Stimulated activated CD8-positive, alpha-beta memory T cell treated with anti-CD3 and anti-CD28 coated beads, Interleukin-7, amount 100 ng/mL, for 48 hours (primary cell): ENCODE measurements around the gene FLCN.
"Not testable (repeated sequence)": the region's sequence is repeated elsewhere in the genome, so short reads cannot be mapped to it uniquely, and the experiment has no call there.

Experiments used
- DNase-seq, 2 donors: peaks; one replicate each; pipeline ENCODE4 v3.0.0-alpha.2; 2020; ENCODE audit warnings: low read depth in 1 of 2; ENCODE audit errors: extremely low read depth in 1 of 2

The FLCN gene

DNA sequence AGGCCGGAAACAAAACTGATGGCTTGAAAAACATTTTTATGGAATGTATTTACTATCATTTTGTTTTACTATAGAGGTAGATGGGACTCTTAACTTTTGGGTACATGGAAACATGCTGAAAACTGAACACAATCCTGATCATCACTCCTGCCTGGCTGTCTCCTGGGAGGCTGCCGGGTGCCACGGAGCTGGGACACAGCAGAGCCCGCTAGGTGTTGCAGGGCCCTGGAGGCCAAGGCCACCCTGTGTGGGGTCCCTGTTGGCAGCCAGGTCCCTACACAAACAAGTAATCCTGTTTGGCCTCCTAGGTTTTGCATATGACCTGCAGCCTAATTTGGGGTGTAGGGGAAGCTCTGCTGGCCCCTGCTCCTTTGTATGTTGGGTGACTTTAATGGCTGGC lies 48.4 kb downstream of the FLCN start:
- DNase-seq, result no peak

DNA sequence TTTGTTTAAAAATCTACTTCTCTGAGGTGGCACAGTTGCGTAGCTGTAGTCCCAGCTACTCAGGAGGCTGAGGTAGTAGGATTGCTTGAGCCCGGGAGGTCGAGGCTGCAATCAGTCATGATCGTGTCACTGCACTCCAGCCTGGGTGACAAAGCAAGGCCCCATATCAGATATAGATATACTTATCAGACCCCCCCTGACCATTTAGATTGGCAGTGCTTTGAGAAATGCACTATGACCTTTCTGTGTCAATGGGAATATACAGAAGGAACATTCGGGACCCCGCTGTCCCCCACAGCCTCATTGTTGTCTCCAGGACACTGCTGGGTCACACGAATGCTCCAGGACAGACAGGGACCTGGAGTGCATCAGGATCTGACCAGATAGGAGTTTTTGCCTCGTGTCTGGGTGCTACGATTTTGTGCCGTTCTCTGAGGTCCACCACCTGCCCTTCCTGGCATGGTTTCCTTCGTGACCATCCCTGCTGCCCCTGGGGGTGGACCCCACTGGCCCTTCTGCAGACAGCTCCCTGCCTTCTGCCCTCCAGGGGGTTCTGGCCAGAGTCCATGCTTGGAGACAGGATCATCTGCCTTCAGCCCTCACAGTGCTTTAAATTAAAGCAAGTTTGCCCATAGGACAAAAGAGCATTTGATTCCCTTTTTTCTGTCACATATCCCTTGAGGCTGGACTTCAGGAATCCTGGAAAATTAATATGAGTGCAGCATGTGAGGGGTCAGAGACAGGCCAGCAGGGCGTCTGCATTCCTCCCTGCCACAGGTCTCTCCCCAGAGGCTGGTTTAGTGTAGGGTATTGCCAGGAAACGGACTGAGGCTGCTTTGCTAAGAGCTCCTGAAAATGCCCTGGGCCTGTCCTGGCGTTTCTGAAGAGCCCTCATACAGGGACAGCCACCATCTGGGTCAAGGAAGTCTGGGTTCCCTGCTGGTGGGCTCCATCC lies 50.1 kb downstream of the FLCN start:
- no peak for DNase-seq

DNA sequence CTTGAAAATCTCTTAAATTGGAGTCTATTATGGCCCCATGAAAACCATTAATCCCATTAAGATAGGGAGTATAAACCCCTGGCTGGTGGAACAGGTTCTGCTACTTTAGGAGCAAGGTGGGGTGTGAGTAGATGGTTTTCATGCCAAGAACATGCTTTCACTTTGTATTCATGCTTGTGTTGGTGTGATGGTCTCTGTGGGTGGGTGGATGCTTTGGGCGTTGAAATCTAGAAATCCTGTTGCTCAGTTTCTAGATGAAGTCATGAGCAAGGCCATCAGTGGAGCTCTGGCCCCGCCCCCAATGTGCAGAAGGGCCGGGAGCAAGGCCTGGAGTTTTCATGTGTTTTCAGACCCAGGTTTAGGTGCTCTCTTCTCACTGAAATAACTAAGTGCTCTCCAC lies 50.9 kb downstream of the FLCN start:
- DNase-seq, result peak in 1 of 2 donors; percentile 55

DNA sequence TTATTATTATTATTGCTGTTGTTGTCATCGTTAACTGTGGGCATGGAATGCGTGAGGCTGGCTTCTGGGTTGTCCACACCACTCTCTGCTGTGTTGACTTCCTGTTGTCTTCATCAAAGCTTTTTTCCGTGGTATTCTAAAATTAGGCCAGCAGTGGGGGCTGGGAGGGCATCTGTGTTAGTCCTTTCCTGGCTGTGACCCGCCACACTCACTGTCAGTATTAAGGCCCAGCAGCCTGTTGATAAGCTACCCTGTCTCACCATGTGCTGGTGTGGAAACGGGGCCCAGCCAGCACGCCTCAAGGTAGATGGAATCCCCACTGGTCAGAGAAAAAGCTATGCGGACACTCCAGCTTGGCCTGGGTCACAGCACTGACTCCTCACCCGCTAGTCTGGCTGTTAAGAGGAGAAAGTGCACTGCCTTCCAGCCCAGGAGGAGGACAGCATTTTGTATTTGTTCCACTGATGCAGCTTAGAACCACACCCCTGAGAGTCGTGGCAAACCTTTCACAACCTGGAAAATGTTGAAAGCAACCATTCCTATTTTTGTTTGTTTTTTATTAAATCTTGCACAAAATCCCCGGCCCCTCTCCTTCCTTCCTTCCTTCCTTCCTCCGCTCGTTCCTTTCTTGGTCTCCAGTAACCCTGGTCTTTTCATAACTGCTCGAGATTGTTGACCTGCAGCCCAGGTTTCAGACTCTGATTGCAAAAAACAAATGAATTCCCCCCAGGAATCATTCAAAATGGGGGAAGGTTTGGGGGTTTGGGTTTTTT lies 51.8 kb downstream of the FLCN start:
- not testable (repeated sequence) for DNase-seq

DNA sequence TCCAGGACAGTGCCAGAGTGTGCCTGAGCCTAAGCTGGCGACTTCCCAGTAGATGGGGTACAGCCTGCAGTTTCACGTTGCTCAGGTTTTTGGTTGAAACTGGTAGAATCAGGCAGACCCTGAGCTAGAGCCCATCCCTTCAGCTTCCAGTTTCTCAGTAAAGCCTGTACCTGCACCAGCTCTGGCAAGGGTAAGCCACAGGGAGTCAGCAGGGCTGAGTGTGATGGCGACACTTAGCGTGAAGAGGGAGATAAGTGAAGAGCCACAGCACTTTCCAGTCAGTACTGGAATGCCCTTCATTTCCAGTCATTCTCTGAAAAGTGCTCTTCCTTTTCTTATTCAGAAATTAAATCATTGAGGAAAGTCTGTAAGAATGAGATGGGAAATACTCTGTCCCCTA lies 53.2 kb downstream of the FLCN start:
- DNase-seq, result no peak

DNA sequence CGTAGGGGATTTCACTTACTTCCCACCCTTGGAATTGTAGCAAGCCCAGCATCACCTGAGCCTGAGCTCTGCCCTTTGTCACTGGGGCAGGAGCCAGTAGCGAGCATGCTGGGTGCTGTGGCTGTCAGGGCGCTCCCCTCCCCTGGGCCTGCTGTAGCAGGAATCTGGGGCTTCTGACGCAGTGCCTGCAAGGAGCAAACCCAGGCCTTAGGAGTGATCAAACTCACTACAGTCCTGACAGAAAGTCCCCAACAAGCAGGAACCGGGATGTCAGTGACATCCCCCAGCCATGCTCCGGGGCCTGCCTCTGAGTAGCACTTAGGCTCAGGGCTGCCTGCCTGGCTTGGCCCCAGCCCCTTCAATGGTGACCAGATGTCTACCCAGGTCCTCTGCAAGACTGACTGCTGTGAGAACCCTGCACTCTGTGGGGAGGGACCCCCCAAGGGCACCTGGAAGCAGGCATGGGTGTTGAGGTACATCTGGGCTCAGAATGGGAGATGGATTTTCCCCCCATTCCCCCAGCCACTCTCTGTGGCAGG lies 54.3 kb downstream of the FLCN start:
- DNase-seq, result no peak

DNA sequence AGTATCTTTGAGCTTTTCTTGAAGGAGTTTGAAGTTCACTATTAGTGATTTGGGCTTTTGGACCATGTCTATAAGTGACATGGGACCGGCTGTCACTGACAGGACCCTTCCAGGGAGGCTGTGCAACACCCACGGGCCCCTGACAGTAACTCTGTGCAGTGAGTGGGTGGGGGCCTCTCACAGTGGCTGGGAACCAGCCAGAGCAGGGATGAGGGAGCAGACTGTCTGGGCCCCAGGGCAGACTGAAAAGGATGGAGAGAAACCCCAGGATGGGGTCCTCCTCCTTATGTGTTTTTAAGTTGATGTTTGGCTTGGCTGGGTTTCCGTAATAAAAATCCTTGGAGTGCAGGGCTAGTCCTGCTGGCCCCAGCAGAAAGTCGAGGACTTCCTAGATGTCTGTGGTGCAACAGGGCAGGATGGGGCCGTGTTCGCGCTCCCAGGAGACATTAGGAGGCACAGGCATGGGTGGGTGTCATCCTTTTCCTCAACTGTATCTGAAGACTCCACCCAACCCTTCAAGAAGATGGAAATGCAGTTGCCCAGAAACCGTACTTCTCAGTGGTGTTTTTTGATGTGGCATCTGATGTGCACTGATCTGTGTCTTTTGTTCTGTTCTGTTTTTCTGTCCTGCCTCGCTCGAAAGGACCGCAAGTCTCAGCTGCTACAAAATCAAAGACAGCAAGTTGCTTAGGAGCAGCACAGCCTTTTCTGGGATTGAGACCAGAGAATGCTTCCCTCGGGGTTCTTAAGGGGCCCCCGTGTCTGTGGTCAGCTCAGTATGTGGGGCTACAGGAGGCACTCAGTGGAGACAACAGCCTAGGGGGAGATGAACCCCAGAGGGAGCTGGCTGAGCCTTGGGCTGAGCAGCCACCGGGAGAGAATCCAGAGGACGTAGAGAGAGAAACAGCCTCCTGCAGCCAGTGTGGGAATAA lies 55.0 kb downstream of the FLCN start:
- DNase-seq, result no peak

DNA sequence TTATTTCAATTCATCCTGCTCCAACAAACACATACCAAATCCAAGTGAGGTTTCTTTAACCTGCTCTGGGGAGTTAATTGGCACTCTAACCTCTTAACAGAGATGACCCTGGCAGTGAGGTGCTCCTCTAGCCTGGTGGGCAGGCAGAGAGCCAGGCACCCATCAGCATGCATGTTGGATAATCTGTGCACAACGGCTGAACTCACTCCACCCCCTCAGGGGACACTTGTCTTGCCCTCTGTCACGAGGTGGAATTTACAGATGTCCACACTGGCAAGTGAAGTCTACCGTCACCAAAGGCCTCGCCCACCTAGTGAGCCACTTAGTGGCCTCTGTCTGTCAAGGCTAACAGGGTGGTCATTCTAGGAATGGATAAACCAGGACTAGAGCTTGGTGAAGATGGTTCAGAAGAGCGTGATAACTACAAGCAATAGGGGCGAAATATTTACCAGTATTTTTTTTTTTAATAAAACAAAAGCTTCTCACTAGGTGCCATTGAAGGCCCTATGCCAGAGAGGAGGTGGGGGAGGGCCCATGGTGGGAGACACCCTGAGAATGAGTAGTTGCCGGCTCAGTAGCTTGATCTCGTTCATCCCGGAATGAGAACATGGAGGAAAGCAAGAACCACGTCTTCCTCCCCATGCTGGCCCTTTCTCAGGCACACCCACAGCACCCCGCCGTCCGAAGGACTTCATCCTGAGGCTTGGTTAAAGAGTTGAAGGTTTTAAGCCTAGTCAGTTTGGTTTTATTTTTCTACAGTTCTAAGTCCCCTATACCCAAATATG lies 56.0 kb downstream of the FLCN start:
- no peak for DNase-seq

DNA sequence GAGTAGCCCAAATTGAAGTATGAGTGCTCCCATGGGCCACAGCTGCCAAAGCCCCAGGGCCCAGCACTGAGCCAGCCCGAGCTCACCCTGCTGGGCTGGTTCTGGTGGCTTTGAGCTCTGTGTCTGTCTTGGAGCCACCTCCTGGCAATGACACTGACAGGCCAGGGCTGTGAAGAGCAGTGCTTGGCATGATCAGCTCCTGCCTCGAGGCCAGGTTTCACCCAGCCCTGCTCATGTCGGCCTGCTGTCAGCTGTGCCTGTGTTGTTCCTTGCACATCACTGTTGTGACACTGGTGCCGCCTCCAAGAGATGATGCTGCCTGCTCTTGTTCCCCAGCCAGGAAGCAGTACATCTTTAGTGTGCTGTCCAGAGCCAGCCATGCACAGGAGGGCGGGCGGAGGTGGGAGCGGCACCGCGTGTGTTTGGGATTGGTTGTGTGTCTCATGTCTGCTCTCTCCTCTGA lies 56.8 kb downstream of the FLCN start:
- no peak for DNase-seq

DNA sequence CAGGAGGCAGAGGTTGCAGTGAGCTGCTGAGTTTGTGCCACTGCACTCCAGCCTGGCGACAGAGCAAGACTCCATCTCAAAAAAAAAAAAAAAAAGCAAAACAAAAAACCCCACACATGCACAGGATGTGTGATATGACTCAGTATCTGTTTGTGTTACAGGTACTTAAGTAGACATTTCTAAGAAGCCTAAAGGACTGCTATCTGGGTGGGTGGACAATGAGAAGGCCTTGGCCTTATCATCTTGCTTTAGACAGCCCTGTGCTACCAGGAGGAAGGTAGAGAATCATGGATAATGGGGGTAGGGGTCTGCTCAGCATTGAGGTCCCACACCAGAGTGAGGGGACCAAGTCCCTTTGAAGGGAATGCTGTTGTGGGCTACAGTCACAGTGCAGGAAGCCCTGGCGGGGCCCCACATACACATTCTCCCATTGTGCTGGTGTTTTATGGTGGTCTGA lies 57.6 kb downstream of the FLCN start:
- no peak for DNase-seq

DNA sequence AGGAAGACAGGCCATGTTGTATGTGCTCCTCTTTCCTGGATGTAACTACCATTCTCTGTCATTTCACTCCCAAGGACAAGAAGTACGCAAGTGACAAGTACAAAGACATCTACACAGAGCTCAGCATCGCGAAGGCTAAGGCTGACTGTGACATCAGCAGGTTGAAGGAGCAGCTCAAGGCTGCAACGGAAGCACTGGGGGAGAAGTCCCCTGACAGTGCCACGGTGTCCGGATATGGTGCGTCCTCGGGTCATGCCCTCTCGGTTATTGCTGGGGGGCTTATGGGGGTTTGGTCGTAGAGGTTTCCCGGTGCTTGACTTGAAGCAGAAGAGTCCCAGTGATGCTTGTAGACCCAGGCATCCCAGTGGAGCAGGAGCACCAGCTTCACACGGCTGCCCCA lies 59.8 kb downstream of the FLCN start:
- no peak for DNase-seq

DNA sequence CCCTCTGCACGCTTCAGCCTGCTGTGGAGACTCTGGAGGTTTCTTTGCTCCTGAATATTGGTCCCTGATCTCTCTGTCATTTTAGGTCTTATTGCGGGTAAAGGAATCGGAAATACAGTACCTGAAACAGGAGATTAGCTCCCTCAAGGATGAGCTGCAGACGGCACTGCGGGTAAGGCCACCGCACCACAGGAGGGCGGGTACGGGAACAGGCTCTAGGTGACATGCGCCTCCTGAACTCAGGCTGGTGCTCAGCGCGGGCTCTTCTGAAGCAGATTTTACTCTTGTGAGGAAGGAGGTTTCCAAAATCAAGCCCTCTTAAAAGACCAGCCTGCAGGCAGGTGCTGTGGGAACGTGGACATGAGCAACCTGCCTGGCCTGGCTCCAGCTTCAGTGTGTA lies 60.6 kb downstream of the FLCN start:
- DNase-seq, result no peak

DNA sequence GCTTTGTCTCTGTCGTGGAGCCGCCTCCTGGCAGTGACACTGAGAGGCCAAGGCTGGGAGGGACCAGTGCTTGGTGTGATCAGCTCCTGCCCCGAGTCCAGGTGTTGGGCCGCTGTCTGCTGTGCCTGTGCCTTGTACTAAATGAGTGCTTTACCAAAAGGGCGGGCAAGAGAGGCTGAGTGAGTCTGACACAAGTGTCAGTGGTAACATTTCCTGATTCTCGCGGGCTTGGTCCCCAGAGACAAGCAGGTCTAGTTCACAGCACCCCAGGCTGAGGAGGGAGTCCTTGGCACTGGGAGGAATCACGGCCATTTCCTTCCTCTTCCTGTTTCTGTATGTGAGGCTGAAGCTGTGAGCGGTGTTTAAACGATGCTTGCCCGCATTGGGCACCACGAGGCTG lies 61.1 kb downstream of the FLCN start:
- DNase-seq, result no peak

DNA sequence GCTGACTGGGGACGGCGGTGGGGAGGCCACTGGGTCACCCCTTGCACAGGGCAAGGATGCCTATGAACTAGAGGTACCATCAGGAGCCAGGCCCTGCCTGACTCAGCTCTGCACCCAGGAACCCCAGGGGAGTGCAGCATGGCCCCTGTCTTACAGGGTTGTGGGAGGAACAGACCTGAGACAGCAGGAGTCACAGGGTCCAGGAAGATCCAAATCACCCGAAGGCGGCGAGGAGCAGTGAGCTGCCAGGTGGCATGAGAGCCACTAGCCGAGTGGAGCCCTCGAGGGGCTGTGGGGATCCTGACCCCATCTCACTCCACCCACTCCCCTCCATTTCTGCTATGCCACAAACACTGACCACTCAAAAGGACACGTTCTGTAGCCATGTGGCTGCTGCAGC lies 61.6 kb downstream of the FLCN start:
- no peak for DNase-seq

DNA sequence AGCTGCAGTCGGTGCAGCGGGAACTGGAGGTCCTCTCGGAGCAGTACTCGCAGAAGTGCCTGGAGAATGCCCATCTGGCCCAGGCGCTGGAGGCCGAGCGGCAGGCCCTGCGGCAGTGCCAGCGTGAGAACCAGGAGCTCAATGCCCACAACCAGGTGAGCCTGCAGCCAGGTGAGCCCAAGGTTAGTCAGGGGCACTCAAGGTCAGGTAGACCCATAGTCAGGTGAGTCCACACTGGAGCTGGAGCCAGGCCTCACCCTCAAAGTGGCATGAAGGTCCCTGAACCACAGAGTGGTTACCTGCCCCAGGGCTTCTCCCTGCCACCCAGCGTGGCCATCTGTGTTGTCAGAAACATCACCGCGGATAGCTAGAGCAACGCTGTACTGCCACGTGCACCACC lies 63.0 kb downstream of the FLCN start:
- DNase-seq, result no peak

DNA sequence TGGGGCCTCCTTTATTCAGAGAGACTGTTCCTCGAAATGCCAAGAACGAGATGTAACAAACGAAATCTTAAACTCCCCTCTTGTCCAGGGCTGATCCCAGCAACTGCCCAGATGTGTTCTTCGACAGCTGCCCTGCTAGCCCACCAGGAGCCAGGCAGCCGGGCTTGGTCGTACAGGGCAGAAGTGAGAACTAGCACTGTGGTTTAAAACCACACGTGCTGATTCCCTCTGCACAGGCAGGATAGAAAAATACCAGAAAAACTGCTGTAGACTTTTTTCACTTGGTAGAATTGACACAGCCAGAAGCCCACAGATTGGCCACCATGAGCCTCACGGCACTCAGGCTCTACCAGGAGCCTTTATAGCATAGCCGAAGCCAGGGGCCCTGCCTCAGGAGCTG lies 64.0 kb downstream of the FLCN start:
- no peak for DNase-seq

DNA sequence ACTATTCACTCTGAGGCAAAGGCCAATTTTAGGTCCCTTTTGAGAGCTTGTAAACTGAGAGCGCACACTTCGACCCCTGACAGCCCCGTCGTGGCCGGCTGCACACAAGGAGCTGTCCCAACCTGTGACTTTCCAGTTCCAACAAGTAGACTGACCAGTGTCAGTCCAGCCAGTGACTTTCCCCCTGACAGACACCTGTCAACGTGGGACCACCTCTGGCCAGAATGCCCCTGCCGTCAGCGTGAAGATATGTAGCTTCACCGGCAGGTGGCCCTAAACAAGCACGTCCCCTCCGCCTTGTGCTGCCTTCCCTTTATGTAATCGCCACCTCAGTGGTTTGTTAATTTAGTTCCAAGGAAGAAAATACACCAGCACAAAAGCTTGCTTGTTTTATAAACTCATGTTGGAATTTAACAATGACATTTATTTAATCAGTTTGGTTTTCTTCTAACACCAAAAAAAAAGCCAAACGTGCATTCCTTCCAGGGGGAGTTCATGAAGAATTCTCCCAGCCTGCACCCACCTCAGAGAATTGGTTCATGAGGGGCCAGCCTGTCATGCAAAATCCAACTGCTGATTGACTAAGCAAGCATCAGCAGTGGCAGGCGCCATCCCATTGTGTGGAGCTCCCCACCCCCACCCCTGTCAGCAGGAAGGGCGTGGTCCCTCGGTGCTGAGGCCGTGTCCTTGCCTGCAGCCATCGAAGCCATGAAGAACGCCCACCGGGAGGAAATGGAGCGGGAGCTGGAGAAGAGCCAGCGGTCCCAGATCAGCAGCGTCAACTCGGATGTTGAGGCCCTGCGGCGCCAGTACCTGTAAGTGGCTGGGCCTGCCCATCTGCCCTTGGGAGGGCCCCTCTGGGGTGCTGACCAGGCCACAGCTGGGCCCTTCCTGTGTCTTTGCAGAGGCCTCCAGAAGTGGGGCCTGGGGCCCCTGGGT lies 64.7 kb downstream of the FLCN start:
- DNase-seq, result no peak

DNA sequence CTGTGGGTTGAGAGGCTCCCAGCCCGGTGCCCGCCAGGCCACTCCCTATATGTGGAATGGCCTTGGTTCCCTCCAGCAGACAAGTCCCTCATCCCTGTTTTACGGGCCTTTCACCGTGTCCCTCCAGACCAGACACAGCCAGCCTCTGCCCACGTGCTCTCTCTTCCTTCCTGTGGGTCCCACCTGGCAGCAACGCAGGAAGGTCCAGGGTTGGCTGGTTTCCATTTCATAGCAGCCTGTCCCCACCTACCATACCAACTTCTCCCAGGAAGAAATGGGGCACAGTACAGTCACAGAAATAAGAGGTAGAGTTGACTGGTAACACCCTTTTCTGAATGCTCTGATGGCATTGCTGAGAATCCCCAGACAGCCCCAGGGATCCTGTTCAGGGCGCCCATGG lies 65.8 kb downstream of the FLCN start:
- no peak for DNase-seq
